ENCODE measurements around the gene TCEANC.
A peak's percentile ranks its signal among the peaks of the same experiment; 100 is the strongest.
"Not testable (repeated sequence)": the region's sequence is repeated elsewhere in the genome, so short reads cannot be mapped to it uniquely, and the experiment has no call there.

TCEANC gene

DNA sequence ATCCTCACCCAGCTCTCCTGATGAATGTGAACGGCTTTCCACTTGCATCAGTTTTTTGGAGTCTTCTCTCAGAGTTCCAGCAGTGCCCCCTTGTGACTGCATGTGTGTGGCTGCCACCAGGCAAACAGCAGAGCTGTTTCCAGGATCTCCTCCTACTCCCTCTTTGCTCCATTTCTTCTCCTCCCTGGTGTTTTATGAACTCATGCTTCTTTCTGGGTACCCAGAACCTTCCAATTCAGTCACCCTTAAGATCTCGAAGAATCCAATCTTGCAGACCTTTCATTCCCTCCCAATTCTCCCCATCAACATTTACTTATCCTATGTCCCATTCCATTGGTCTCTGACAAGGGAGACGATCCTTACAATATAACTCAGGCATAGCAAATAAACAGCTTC lies 6.8 kb upstream of the TCEANC start:
- peaks cover 5% of the 10 kb centered on the region for H3K4me1 Mint-ChIP-seq (ENCODE audit: low read depth)
- H3K36me3 Mint-ChIP-seq (ENCODE audit: low read depth): no peaks in the 10 kb centered on the region
- peak; percentile 21 for DNase-seq (ENCODE audit: low spot score)
- H3K4me3 Mint-ChIP-seq: no peak overlapping the region
- no peaks in the 10 kb centered on the region for H3K27me3 Mint-ChIP-seq (ENCODE audit: low read depth)
- no peaks in the 10 kb centered on the region for H3K9me3 Mint-ChIP-seq
- no peak overlapping the region for H3K27ac Mint-ChIP-seq

GRCh38 chrX:13647709-13648212 lies 5.2 kb upstream of the TCEANC start:
- peak overlapping the region; percentile 60 for H3K27ac Mint-ChIP-seq
- H3K9me3 Mint-ChIP-seq: no peaks in the 10 kb centered on the region
- DNase-seq (ENCODE audit: low spot score): peak; percentile 70
- H3K4me1 Mint-ChIP-seq (ENCODE audit: low read depth): peaks cover 10% of the 10 kb centered on the region
- H3K36me3 Mint-ChIP-seq (ENCODE audit: low read depth): no peaks in the 10 kb centered on the region
- H3K27me3 Mint-ChIP-seq (ENCODE audit: low read depth): no peaks in the 10 kb centered on the region
- peak overlapping the region; percentile 32 for H3K4me3 Mint-ChIP-seq

GRCh38 chrX:13648336-13648735 lies 4.6 kb upstream of the TCEANC start:
- peak overlapping the region; percentile 60 for H3K27ac Mint-ChIP-seq
- not testable (repeated sequence) for H3K4me3 Mint-ChIP-seq; H3K36me3 Mint-ChIP-seq (ENCODE audit: low read depth); H3K27me3 Mint-ChIP-seq (ENCODE audit: low read depth); H3K9me3 Mint-ChIP-seq; DNase-seq (ENCODE audit: low spot score)
- peaks cover 10% of the 10 kb centered on the region for H3K4me1 Mint-ChIP-seq (ENCODE audit: low read depth)

- DNase-seq (ENCODE audit: low spot score): no peak
- Mint-ChIP-seq H3K27me3 (ENCODE audit: low read depth) (no peaks in the 10 kb centered on the region), H3K36me3 (ENCODE audit: low read depth) (peaks cover 2% of the 10 kb centered on the region), H3K4me1 (ENCODE audit: low read depth) (peaks cover 17% of the 10 kb centered on the region), H3K27ac (no peak overlapping the region), H3K4me3 (no peak overlapping the region), H3K9me3 (no peaks in the 10 kb centered on the region)
Observed at GRCh38 chrX:13649838-13650237, 3.1 kb upstream of the TCEANC start.

DNA sequence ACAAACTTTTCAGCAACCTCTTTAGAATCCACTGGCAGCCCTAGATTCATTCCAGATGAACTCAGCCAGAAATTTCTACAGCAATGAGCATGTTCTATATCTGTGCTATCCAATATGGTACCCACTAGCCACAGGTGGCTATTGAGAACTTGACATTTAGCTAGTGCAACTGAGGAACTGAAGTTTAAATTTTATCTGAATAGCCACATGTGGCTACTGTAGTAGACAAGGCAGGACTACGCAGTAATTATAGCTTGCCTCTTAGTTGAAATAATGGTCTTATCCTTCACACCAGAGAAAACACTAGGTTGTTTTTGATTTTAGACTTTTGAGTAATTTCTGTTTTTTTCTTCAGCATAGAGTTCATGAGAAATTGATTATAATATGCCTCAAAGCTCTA lies 2.6 kb upstream of the TCEANC start:
- no peak overlapping the region for H3K27ac Mint-ChIP-seq
- H3K36me3 Mint-ChIP-seq (ENCODE audit: low read depth): peaks cover 7% of the 10 kb centered on the region
- H3K4me1 Mint-ChIP-seq (ENCODE audit: low read depth): peaks cover 21% of the 10 kb centered on the region
- H3K27me3 Mint-ChIP-seq (ENCODE audit: low read depth): no peaks in the 10 kb centered on the region
- DNase-seq (ENCODE audit: low spot score): no peak
- no peak overlapping the region for H3K4me3 Mint-ChIP-seq
- no peaks in the 10 kb centered on the region for H3K9me3 Mint-ChIP-seq

DNA sequence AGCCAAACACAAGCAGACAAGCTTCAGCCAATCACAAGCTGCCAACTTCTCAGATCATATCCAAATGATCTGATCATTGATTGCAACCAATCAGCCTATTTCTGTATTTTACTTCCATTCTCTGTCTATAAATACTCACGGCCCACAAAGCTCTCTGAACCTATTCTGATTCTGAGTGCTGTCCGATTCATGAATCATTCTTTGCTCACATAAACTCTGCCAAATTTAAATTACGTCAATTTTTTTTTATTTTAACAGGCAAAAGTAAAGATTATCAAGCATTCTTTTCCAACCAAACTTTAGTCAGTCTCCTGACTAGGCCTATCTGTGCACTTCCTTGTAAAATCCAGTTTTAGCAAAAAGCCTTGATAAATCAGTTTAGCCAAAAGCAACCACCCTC lies 1.8 kb upstream of the TCEANC start:
- DNase-seq (ENCODE audit: low spot score): no peak
- Mint-ChIP-seq H3K27me3 (ENCODE audit: low read depth) (no peaks in the 10 kb centered on the region), H3K27ac (no peak overlapping the region), H3K4me3 (no peak overlapping the region), H3K9me3 (no peaks in the 10 kb centered on the region), H3K36me3 (ENCODE audit: low read depth) (peaks cover 11% of the 10 kb centered on the region), H3K4me1 (ENCODE audit: low read depth) (peaks cover 21% of the 10 kb centered on the region)

- H3K9me3 Mint-ChIP-seq: no peaks in the 10 kb centered on the region
- H3K4me3 Mint-ChIP-seq: peak overlapping the region; percentile 88
- no peak for DNase-seq (ENCODE audit: low spot score)
- no peaks in the 10 kb centered on the region for H3K27me3 Mint-ChIP-seq (ENCODE audit: low read depth)
- H3K36me3 Mint-ChIP-seq (ENCODE audit: low read depth): peaks cover 17% of the 10 kb centered on the region
- H3K27ac Mint-ChIP-seq: peak overlapping the region; percentile 73
- peaks cover 21% of the 10 kb centered on the region for H3K4me1 Mint-ChIP-seq (ENCODE audit: low read depth)
Observed at GRCh38 chrX:13652287-13652793, 601 bp upstream of the TCEANC start.

GRCh38 chrX:13654116-13654515 lies 1.2 kb downstream of the TCEANC start:
- H3K9me3 Mint-ChIP-seq: no peaks in the 10 kb centered on the region
- peaks cover 26% of the 10 kb centered on the region for H3K4me1 Mint-ChIP-seq (ENCODE audit: low read depth)
- no peak overlapping the region for H3K27ac Mint-ChIP-seq
- peaks cover 25% of the 10 kb centered on the region for H3K36me3 Mint-ChIP-seq (ENCODE audit: low read depth)
- H3K4me3 Mint-ChIP-seq: peak overlapping the region; percentile 88
- no peak for DNase-seq (ENCODE audit: low spot score)
- no peaks in the 10 kb centered on the region for H3K27me3 Mint-ChIP-seq (ENCODE audit: low read depth)

GRCh38 chrX:13655674-13656073 lies 2.7 kb downstream of the TCEANC start:
- Mint-ChIP-seq H3K9me3 (no peaks in the 10 kb centered on the region), H3K27me3 (ENCODE audit: low read depth) (no peaks in the 10 kb centered on the region), H3K4me1 (ENCODE audit: low read depth) (peaks cover 26% of the 10 kb centered on the region), H3K27ac (no peak overlapping the region), H3K4me3 (no peak overlapping the region), H3K36me3 (ENCODE audit: low read depth) (peaks cover 30% of the 10 kb centered on the region)
- DNase-seq (ENCODE audit: low spot score): no peak

GRCh38 chrX:13658602-13659001 lies 5.7 kb downstream of the TCEANC start:
- peaks cover 21% of the 10 kb centered on the region for H3K4me1 Mint-ChIP-seq (ENCODE audit: low read depth)
- no peak overlapping the region for H3K27ac Mint-ChIP-seq
- no peak overlapping the region for H3K4me3 Mint-ChIP-seq
- peaks cover 43% of the 10 kb centered on the region for H3K36me3 Mint-ChIP-seq (ENCODE audit: low read depth)
- no peaks in the 10 kb centered on the region for H3K27me3 Mint-ChIP-seq (ENCODE audit: low read depth)
- H3K9me3 Mint-ChIP-seq: no peaks in the 10 kb centered on the region
- no peak for DNase-seq (ENCODE audit: low spot score)

DNA sequence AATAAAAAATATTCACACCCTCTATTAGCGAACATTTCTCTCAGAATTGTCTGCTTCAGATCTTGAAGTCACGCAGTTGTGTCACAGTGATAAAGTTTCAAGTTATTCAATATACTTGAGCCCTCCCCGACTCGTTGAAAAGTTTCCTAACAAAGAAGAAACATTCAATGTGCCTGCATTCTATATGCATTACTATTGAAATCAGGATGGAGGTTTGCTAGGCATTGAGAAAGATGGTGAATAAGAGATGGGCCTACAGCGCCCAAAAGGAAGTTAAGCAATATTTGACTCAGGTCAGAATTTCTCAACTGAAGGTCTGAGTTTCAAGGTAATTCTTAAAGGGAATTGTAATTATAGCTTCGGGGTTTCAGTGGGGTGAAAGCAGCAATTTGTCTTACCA lies 6.1 kb downstream of the TCEANC start:
- H3K27ac Mint-ChIP-seq: no peak overlapping the region
- H3K36me3 Mint-ChIP-seq (ENCODE audit: low read depth): peaks cover 45% of the 10 kb centered on the region
- H3K4me1 Mint-ChIP-seq (ENCODE audit: low read depth): peaks cover 21% of the 10 kb centered on the region
- H3K9me3 Mint-ChIP-seq: no peaks in the 10 kb centered on the region
- no peak overlapping the region for H3K4me3 Mint-ChIP-seq
- DNase-seq (ENCODE audit: low spot score): no peak
- H3K27me3 Mint-ChIP-seq (ENCODE audit: low read depth): no peaks in the 10 kb centered on the region

DNA sequence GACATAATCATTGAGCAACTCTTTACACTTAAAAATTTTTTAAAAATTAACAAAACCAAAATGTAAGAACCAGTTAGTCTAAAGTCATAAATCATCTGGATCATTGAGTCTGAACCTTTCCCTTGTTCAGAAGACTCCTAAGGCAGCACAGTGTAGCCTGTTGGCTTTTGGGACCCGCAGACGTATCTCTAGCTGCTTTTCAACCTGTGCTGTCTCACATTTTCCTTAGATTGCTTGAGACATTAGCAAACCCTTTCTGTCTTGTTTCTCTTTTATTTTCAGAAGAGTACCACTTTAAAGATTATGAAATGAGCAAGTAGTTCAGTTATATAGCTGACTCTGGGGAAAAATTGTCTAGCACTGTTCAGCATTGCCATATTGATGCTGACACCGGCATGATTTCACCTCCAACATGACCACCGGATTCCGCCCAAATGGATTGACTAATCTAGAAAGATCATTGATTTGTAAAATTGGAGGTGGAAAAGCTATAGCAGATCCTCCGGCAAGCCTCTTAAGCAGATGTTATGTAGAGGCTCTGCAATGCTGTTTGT lies 8.9 kb downstream of the TCEANC start:
- peaks cover 42% of the 10 kb centered on the region for H3K36me3 Mint-ChIP-seq (ENCODE audit: low read depth)
- no peak overlapping the region for H3K4me3 Mint-ChIP-seq
- H3K4me1 Mint-ChIP-seq (ENCODE audit: low read depth): peaks cover 11% of the 10 kb centered on the region
- DNase-seq (ENCODE audit: low spot score): no peak
- no peak overlapping the region for H3K27ac Mint-ChIP-seq
- H3K27me3 Mint-ChIP-seq (ENCODE audit: low read depth): no peaks in the 10 kb centered on the region
- H3K9me3 Mint-ChIP-seq: no peaks in the 10 kb centered on the region

- no peak overlapping the region for H3K4me3 Mint-ChIP-seq
- H3K9me3 Mint-ChIP-seq: no peaks in the 10 kb centered on the region
- peaks cover 37% of the 10 kb centered on the region for H3K36me3 Mint-ChIP-seq (ENCODE audit: low read depth)
- H3K4me1 Mint-ChIP-seq (ENCODE audit: low read depth): peaks cover 12% of the 10 kb centered on the region
- no peaks in the 10 kb centered on the region for H3K27me3 Mint-ChIP-seq (ENCODE audit: low read depth)
- no peak overlapping the region for H3K27ac Mint-ChIP-seq
- no peak for DNase-seq (ENCODE audit: low spot score)
Observed at GRCh38 chrX:13662355-13662791, 9.4 kb downstream of the TCEANC start.

DNA sequence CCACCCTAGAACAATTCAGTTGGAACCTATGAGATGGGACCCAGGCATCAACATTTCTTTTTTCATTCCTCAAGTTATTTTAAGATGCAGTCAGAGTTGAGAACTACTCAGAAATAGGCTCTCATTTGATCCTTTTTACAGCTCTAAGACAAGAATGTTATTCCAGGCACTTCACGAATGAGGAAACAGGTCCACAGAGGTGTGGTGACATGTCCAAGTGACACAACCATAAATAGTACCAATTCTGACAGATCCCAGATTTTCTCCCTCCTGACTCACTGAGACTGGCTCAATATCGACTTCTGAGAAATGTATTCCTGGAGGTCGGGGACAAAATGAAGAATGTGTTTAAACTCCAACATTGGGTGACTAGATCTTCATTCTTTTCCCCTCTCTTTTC lies 11.1 kb downstream of the TCEANC start:
- Mint-ChIP-seq H3K4me3 (no peak overlapping the region), H3K4me1 (ENCODE audit: low read depth) (peaks cover 2% of the 10 kb centered on the region), H3K36me3 (ENCODE audit: low read depth) (peaks cover 30% of the 10 kb centered on the region), H3K27ac (no peak overlapping the region), H3K27me3 (ENCODE audit: low read depth) (no peaks in the 10 kb centered on the region), H3K9me3 (no peaks in the 10 kb centered on the region)
- DNase-seq (ENCODE audit: low spot score): no peak

- Mint-ChIP-seq H3K4me3 (no peak overlapping the region), H3K27ac (no peak overlapping the region), H3K27me3 (ENCODE audit: low read depth) (no peaks in the 10 kb centered on the region), H3K36me3 (ENCODE audit: low read depth) (peaks cover 35% of the 10 kb centered on the region), H3K4me1 (ENCODE audit: low read depth) (peaks cover 6% of the 10 kb centered on the region), H3K9me3 (no peaks in the 10 kb centered on the region)
- no peak for DNase-seq (ENCODE audit: low spot score)
Observed at GRCh38 chrX:13666836-13667235, 13.9 kb downstream of the TCEANC start.
